IMR-90 (cell line): Measurements from ENCODE around the gene ERC2. TPM values are rescaled to one million over a fixed set of nuclear protein-coding genes. Genes with fewer than 3 reads are reported as not detected.

Experiments used
- ATAC-seq: fragments of 200-7000 bp; cut with Tn5 transposase; 2 replicates; pipeline ENCODE4 v1.9.1; 2020; ENCODE audit warnings: low read depth, mild to moderate bottlenecking, moderate library complexity
- BruUV-seq: library from RNA; stranded (reverse); fragments of 400-500 nt; replicated peaks from 2 replicates; lab custom pipeline; 2021; lab: Mats Ljungman, UMichigan
- CTCF ChIA-PET: fragments of 300-600 bp; formaldehyde crosslinking; extraction: SDS; loops from one replicate; lab custom pipeline; 2021; ENCODE audit warnings: antibody characterized with exemption; lab: Yijun Ruan, JAX
- POLR2A ChIA-PET: fragments of 300-600 bp; sonication (Branson Sonifier 250); formaldehyde crosslinking; loops from one replicate; lab custom pipeline; 2022; ENCODE audit warnings: antibody characterized with exemption; ENCODE audit not compliant: unreplicated experiment; lab: Charles Lee
- DNase-seq: peaks from one replicate; pipeline ENCODE4 v3.0.0; 2013
- H2AFZ ChIP-seq: replicated peaks from 2 replicates; pipeline ENCODE3; 2013; ENCODE audit warnings: low read length, mild to moderate bottlenecking; ENCODE audit not compliant: poor library complexity
- H2AK5ac ChIP-seq: 2 replicates; pipeline ENCODE4 v1.6.1; 2013; ENCODE audit warnings: low read depth, low read length, inconsistent platforms
- H2AK9ac ChIP-seq: replicated peaks from 2 replicates; pipeline ENCODE3; 2013; ENCODE audit warnings: mild to moderate bottlenecking, low read depth, low read length, moderate library complexity; ENCODE audit not compliant: poor library complexity
- H2BK120ac ChIP-seq: 2 replicates; pipeline ENCODE4 v1.6.1; 2013; ENCODE audit warnings: low read depth, low read length, inconsistent platforms
- H2BK15ac ChIP-seq: 3 replicates; pipeline ENCODE4 v1.6.1; 2013; ENCODE audit warnings: low read depth, low read length, inconsistent platforms
- H2BK20ac ChIP-seq: 2 replicates; pipeline ENCODE4 v1.6.1; 2013; ENCODE audit warnings: low read depth, mild to moderate bottlenecking, inconsistent platforms, low read length, moderate library complexity
- H2BK5ac ChIP-seq: 2 replicates; pipeline ENCODE4 v1.6.1; 2013; ENCODE audit warnings: mild to moderate bottlenecking, low read depth, low read length, inconsistent platforms; ENCODE audit not compliant: poor library complexity, severe bottlenecking
- H3K14ac ChIP-seq: replicated peaks from 2 replicates; pipeline ENCODE4 v1.6.1; 2013; ENCODE audit warnings: low read depth, low read length, inconsistent platforms
- H3K18ac ChIP-seq: 2 replicates; pipeline ENCODE4 v1.6.1; 2013; ENCODE audit warnings: low read depth, low read length, control low read depth
- H3K23ac ChIP-seq: 2 replicates; pipeline ENCODE4 v1.6.1; 2013; ENCODE audit warnings: low read depth, low read length, inconsistent platforms
- H3K27ac ChIP-seq: 2 replicates; pipeline ENCODE4 v1.5.1; 2013; ENCODE audit warnings: mild to moderate bottlenecking, control low read depth, low read length; ENCODE audit not compliant: insufficient read depth
- H3K27me3 ChIP-seq: 2 replicates; pipeline ENCODE4 v1.6.1; 2013; ENCODE audit warnings: low read length; ENCODE audit not compliant: control insufficient read depth, insufficient read depth
- H3K36me3 ChIP-seq: 2 replicates; pipeline ENCODE4 v1.6.1; 2013; ENCODE audit warnings: low read length, mixed read lengths; ENCODE audit not compliant: control insufficient read depth, insufficient read depth
- H3K4ac ChIP-seq: 2 replicates; pipeline ENCODE4 v1.6.1; 2013; ENCODE audit warnings: low read depth, low read length, inconsistent platforms
- H3K4me1 ChIP-seq: 2 replicates; pipeline ENCODE4 v1.6.1; 2013; ENCODE audit warnings: low read length, mixed read lengths; ENCODE audit not compliant: control insufficient read depth, insufficient read depth
- H3K4me2 ChIP-seq: 2 replicates; pipeline ENCODE4 v1.6.1; 2013; ENCODE audit warnings: low read depth, mild to moderate bottlenecking, control low read depth, low read length, moderate library complexity
- H3K4me3 ChIP-seq: 2 replicates; pipeline ENCODE4 v1.5.1; 2013; ENCODE audit warnings: low read depth, mild to moderate bottlenecking, control low read depth, low read length, moderate library complexity; ENCODE audit not compliant: insufficient read depth
- H3K56ac ChIP-seq: 2 replicates; pipeline ENCODE4 v1.6.1; 2013; ENCODE audit warnings: low read length, inconsistent platforms; ENCODE audit not compliant: insufficient read depth; ENCODE audit errors: extremely low read depth
- H3K79me1 ChIP-seq, 2 experiments: 2 replicates each; pipeline ENCODE4 v1.6.1; 2013; ENCODE audit warnings: low read length in 2 of 2, inconsistent platforms in 1 of 2, low read depth in 1 of 2
- H3K9ac ChIP-seq: 2 replicates; pipeline ENCODE4 v1.6.1; 2013; ENCODE audit warnings: low read depth, low read length, control low read depth
- H3K9me1 ChIP-seq: 2 replicates; pipeline ENCODE4 v1.6.1; 2013; ENCODE audit warnings: low read length, inconsistent platforms; ENCODE audit not compliant: insufficient read depth
- H3K9me3 ChIP-seq: 2 replicates; pipeline ENCODE4 v1.6.1; 2013; ENCODE audit warnings: low read length; ENCODE audit not compliant: control insufficient read depth, insufficient read depth
- H4K20me1 ChIP-seq: 2 replicates; pipeline ENCODE4 v1.6.1; 2013; ENCODE audit warnings: low read length, inconsistent platforms; ENCODE audit not compliant: insufficient read depth
- H4K5ac ChIP-seq: 2 replicates; pipeline ENCODE4 v1.6.1; 2013; ENCODE audit warnings: mild to moderate bottlenecking, low read depth, low read length, control low read depth
- H4K8ac ChIP-seq, 2 experiments: 2 replicates each; pipeline ENCODE4 v1.6.1; 2013; ENCODE audit warnings: low read depth in 2 of 2, low read length in 2 of 2, control low read depth in 1 of 2, inconsistent platforms in 1 of 2
- H4K91ac ChIP-seq: 2 replicates; pipeline ENCODE4 v1.6.1; 2013; ENCODE audit warnings: low read depth, low read length, inconsistent platforms; ENCODE audit not compliant: insufficient read depth
- BHLHE40 ChIP-seq: fragments of 150-350 bp; IDR thresholded peaks from 2 replicates; pipeline ENCODE4 v1.6.1; 2016; ENCODE audit warnings: mild to moderate bottlenecking, low read depth, low read length
- MXI1 ChIP-seq: IDR thresholded peaks from 2 replicates; pipeline ENCODE4 v1.6.1; 2012; ENCODE audit warnings: low read depth, mild to moderate bottlenecking, low read length, moderate library complexity, borderline replicate concordance
- POLR2A ChIP-seq: IDR thresholded peaks from 2 replicates; pipeline ENCODE4 v1.6.1; 2012; ENCODE audit warnings: mild to moderate bottlenecking, low read depth, low read length
- RAD21 ChIP-seq: IDR thresholded peaks from 2 replicates; pipeline ENCODE4 v1.6.1; 2012; ENCODE audit warnings: low read length, improper control_type of control experiment
- SMC3 ChIP-seq: fragments of 150-350 bp; IDR thresholded peaks from 2 replicates; pipeline ENCODE4 v1.6.1; 2016; ENCODE audit warnings: low read depth, mild to moderate bottlenecking, antibody characterized with exemption, low read length, moderate library complexity
- WGBS, 2 experiments: methylation state at CpG; one replicate each; pipeline versions ENCODE4 v1.1.5 to v1.1.7; 2013; ENCODE audit warnings: missing lambda C conversion rate in 2 of 2; ENCODE audit not compliant: insufficient read length in 1 of 2; ENCODE audit errors: extremely low coverage in 2 of 2; 5-methylcytosine and 5-hydroxymethylcytosine counted together
- dilution Hi-C: fragments of 300-500 bp; cut with HindIII; formaldehyde crosslinking; loops from one replicate; pipeline ENCODE4 v1.14.3; 2018; ENCODE audit warnings: low sequenced_read_pairs; ENCODE audit not compliant: unreplicated experiment
- in situ Hi-C: fragments of 300-500 bp; cut with MboI; formaldehyde crosslinking; loops from 3 replicates; pipeline ENCODE4 v1.14.3; 2019; ENCODE audit warnings: low sequenced_read_pairs, inconsistent platforms, mixed read lengths
- intact Hi-C: fragments of 100-400 bp; cut with micrococcal nuclease; formaldehyde crosslinking; loops from 2 replicates; pipeline ENCODE4 v1.10.0; 2022
- polyA plus RNA-seq, 3 experiments: library from polyadenylated mRNA; depleted of rRNA; stranded (reverse); fragments of >200 nt; gene quantifications; 2 replicates each; pipeline ENCODE4 v1.2.3, GENCODE V29; 2012; ENCODE audit warnings: low replicate concordance in 1 of 3
- total RNA-seq: library from RNA; depleted of rRNA; stranded (reverse); fragments of >200 nt; gene quantifications from 2 replicates; pipeline ENCODE4 v1.2.3, GENCODE V29; 2012
- TF ChIP-seq, protein P1 (sequence below): fragments of 150-350 bp; IDR thresholded peaks from 2 replicates; pipeline ENCODE4 v1.6.1; 2017; ENCODE audit warnings: mild to moderate bottlenecking, antibody characterized with exemption, low read length, low read depth

ERC2 gene
- total and polyA plus RNA-seq, 2 of the 4 experiments (the other 2 are of a cell fraction), result 0.17 to 0.18 TPM

DNA sequence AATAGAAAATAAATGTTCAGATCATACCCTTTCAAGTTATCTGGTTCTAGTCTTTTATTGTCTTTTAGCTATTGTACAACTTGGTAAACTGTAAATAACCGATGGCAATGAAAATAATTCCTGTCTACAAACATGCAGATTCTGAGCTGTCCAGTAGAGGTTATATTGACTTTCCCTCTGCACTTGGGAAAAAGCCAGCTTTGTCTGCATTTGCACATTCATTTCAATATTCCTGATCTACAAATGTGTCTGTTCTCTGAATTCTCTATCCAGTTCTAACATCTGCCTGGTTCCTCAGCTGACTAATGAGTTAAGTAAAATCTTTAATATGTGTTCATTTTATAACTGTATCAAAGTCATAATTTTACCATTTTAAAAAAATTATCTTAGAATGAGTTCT lies 408.5 kb downstream of the ERC2 start:
- Histone ChIP-seq H3K36me3 (no peaks in the 10 kb centered on the region), H3K9me1 (no peaks in the 10 kb centered on the region), H4K91ac (no peak overlapping the region), H2AFZ (no peak overlapping the region), H3K9me3 (no peaks in the 10 kb centered on the region), H3K56ac (no peak overlapping the region), H2AK5ac (no peak overlapping the region), H3K18ac (no peak overlapping the region), H3K79me1 (no peaks in the 10 kb centered on the region), H3K4ac (no peak overlapping the region), H3K23ac (no peak overlapping the region), H4K5ac (no peak overlapping the region), H3K4me3 (no peak overlapping the region), H2BK20ac (no peak overlapping the region), H3K27me3 (peaks cover 4% of the 10 kb centered on the region; the same call in 1 of the 2 replicates), H3K4me2 (no peak overlapping the region), H2BK120ac (no peak overlapping the region), H2BK15ac (no peak overlapping the region), H3K4me1 (no peaks in the 10 kb centered on the region), H3K9ac (no peak overlapping the region), H2BK5ac (no peak overlapping the region), H2AK9ac (no peak overlapping the region), H3K14ac (no peak overlapping the region), H3K27ac (no peak overlapping the region), H4K8ac (no peak overlapping the region), H4K20me1 (no peaks in the 10 kb centered on the region)
- ATAC-seq (no peak), DNase-seq (no peak)
- CTCF ChIA-PET, result no interaction called here
- WGBS, 2 experiments, result no CpG with 5 or more reads among the region's 1 CpG
- BruUV-seq, result no TSS peak
- POLR2A ChIA-PET, result no interaction called here
- dilution Hi-C loops (no loop called here), in situ Hi-C loops (no loop called here), intact Hi-C loops (no loop called here)
- no peak for TF ChIP-seq POLR2A
- TF ChIP-seq RAD21, result no peak
- no peak for TF ChIP-seq MXI1
- no peak for TF ChIP-seq BHLHE40
- TF ChIP-seq, protein P1, sequence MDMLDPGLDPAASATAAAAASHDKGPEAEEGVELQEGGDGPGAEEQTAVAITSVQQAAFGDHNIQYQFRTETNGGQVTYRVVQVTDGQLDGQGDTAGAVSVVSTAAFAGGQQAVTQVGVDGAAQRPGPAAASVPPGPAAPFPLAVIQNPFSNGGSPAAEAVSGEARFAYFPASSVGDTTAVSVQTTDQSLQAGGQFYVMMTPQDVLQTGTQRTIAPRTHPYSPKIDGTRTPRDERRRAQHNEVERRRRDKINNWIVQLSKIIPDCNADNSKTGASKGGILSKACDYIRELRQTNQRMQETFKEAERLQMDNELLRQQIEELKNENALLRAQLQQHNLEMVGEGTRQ, result no peak
- TF ChIP-seq SMC3, result no peak
